Keratinocyte (primary cell): ENCODE results near the gene TNNC1. TPM values are rescaled to one million over a fixed set of nuclear protein-coding genes. Genes with fewer than 3 reads are reported as not detected.

Experiments
- DNase-seq: peaks from one replicate; pipeline ENCODE4 v3.0.0-alpha.2; 2011; ENCODE audit warnings: low read depth, missing footprints, low spot score
- FAIRE-seq: peaks from 2 replicates; lab custom pipeline; 2011; peaks lifted over from hg19 to GRCh38; lab: Jason Lieb, UNC
- H2AFZ ChIP-seq: 2 replicates; pipeline ENCODE4 v1.6.0; 2012; ENCODE audit warnings: low read length, control low read depth, inconsistent platforms; ENCODE audit not compliant: control insufficient read depth
- H3K27ac ChIP-seq: 2 replicates; pipeline ENCODE4 v1.5.1; 2011; ENCODE audit warnings: low read length; ENCODE audit not compliant: control insufficient read depth, insufficient read depth
- H3K27me3 ChIP-seq: 3 replicates; pipeline ENCODE4 v1.6.0; 2011; ENCODE audit warnings: low read length; ENCODE audit not compliant: control insufficient read depth, insufficient read depth; ENCODE audit errors: extremely low read depth
- H3K36me3 ChIP-seq, 2 experiments: 2 replicates in 1 of 2; 3 replicates in 1 of 2; pipeline ENCODE4 v1.5.1; 2011; ENCODE audit warnings: low read length in 2 of 2, mild to moderate bottlenecking in 1 of 2; ENCODE audit not compliant: control insufficient read depth in 2 of 2, insufficient read depth in 2 of 2; ENCODE audit errors: extremely low read depth in 1 of 2
- H3K4me1 ChIP-seq: 3 replicates; pipeline ENCODE4 v1.5.1; 2011; ENCODE audit warnings: low read length; ENCODE audit not compliant: control insufficient read depth, insufficient read depth; ENCODE audit errors: extremely low read depth
- H3K4me2 ChIP-seq: 3 replicates; pipeline ENCODE4 v1.6.0; 2011; ENCODE audit warnings: low read depth, low read length; ENCODE audit not compliant: control insufficient read depth, insufficient read depth; ENCODE audit errors: extremely low read depth
- H3K4me3 ChIP-seq, 3 experiments: fragments of 200-600 bp in 1 of 3; sonication (generic) in 1 of 3; 2 replicates in 2 of 3; 3 replicates in 1 of 3; pipeline ENCODE4 v1.5.1; 2011 to 2016; ENCODE audit warnings: low read length in 3 of 3, mild to moderate bottlenecking in 3 of 3, control low read depth in 2 of 3, inconsistent platforms in 1 of 3, low read depth in 1 of 3, mixed read lengths in 1 of 3, mixed run types in 1 of 3, moderate library complexity in 1 of 3; ENCODE audit not compliant: control insufficient read depth in 2 of 3, insufficient read depth in 2 of 3; ENCODE audit errors: extremely low read depth in 1 of 3
- H3K79me2 ChIP-seq: 2 replicates; pipeline ENCODE4 v1.6.0; 2012; ENCODE audit warnings: low read length; ENCODE audit not compliant: control insufficient read depth, insufficient read depth
- H3K9ac ChIP-seq: 3 replicates; pipeline ENCODE4 v1.6.0; 2011; ENCODE audit warnings: low read length; ENCODE audit not compliant: control insufficient read depth, insufficient read depth; ENCODE audit errors: extremely low read depth
- H3K9me1 ChIP-seq: 3 replicates; pipeline ENCODE4 v1.6.0; 2011; ENCODE audit warnings: low read length; ENCODE audit not compliant: control insufficient read depth, insufficient read depth; ENCODE audit errors: extremely low read depth
- H3K9me3 ChIP-seq: 2 replicates; pipeline ENCODE4 v1.5.1; 2012; ENCODE audit warnings: low read depth, low read length; ENCODE audit not compliant: control insufficient read depth
- H4K20me1 ChIP-seq: 3 replicates; pipeline ENCODE4 v1.6.0; 2011; ENCODE audit warnings: low read length; ENCODE audit not compliant: control insufficient read depth, insufficient read depth; ENCODE audit errors: extremely low read depth
- EZH2 ChIP-seq: IDR thresholded peaks from one replicate; pipeline ENCODE4 v1.6.1; 2012; ENCODE audit warnings: inconsistent platforms, mild to moderate bottlenecking, low read length, moderate library complexity
- dilution Hi-C: fragments of 300-500 bp; cut with MboI; formaldehyde crosslinking; loops from one replicate; pipeline ENCODE4 v1.7.0; 2020; ENCODE audit warnings: low sequenced_read_pairs; ENCODE audit not compliant: extremely low pct_ligation_motif_present
- polyA plus RNA-seq, 5 experiments: library from polyadenylated mRNA; depleted of rRNA in 3 of 5; stranded (reverse) in 3 of 5; stranded (forward) in 1 of 5; unstranded in 1 of 5; fragments of >200 nt; gene quantifications; 1 replicate in 1 of 5; 2 replicates in 3 of 5; 3 replicates in 1 of 5; pipeline versions ENCODE4 v1.2.1 to v1.2.3, GENCODE V29; 2011 to 2012; ENCODE audit warnings: missing spikeins in 2 of 5, low read depth in 1 of 5, low replicate concordance in 1 of 5
- TF ChIP-seq, protein P1 (sequence below), 3 experiments: IDR thresholded peaks in 1 of 3; conservative IDR thresholded peaks in 1 of 3; optimal IDR thresholded peaks in 1 of 3; 2 replicates in 2 of 3; 3 replicates in 1 of 3; pipeline versions ENCODE3 to v1.5.1; 2011; ENCODE audit warnings: low read length in 3 of 3, mild to moderate bottlenecking in 3 of 3, moderate library complexity in 2 of 3, control low read depth in 1 of 3, inconsistent platforms in 1 of 3; ENCODE audit not compliant: insufficient read depth in 2 of 3; ENCODE audit errors: extremely low read depth in 1 of 3

TNNC1 gene
- polyA plus RNA-seq, 1 donor (not counting 4 experiments of a cell fraction or from before 2014, with no cell fraction given): 0.33 TPM

GRCh38 chr3:52403955-52404354 lies 49.9 kb downstream of the TNNC1 start:
- Histone ChIP-seq H3K27me3 (no peaks in the 10 kb centered on the region), H4K20me1 (no peaks in the 10 kb centered on the region), H3K9me1 (peaks cover 3% of the 10 kb centered on the region), H3K9ac (peak overlapping the region; percentile 20), H3K9me3 (no peaks in the 10 kb centered on the region), H3K27ac (peak overlapping the region; percentile 92), H2AFZ (no peak overlapping the region), H3K4me3 (peak overlapping the region in 1 of 3 experiments; percentile 29), H3K36me3 (peaks cover 42 to 75% of the 10 kb centered on the region in 2 experiments), H3K4me2 (peak overlapping the region; percentile 95), H3K4me1 (peaks cover 58% of the 10 kb centered on the region), H3K79me2 (peaks cover 24% of the 10 kb centered on the region)
- TF ChIP-seq, protein P1, sequence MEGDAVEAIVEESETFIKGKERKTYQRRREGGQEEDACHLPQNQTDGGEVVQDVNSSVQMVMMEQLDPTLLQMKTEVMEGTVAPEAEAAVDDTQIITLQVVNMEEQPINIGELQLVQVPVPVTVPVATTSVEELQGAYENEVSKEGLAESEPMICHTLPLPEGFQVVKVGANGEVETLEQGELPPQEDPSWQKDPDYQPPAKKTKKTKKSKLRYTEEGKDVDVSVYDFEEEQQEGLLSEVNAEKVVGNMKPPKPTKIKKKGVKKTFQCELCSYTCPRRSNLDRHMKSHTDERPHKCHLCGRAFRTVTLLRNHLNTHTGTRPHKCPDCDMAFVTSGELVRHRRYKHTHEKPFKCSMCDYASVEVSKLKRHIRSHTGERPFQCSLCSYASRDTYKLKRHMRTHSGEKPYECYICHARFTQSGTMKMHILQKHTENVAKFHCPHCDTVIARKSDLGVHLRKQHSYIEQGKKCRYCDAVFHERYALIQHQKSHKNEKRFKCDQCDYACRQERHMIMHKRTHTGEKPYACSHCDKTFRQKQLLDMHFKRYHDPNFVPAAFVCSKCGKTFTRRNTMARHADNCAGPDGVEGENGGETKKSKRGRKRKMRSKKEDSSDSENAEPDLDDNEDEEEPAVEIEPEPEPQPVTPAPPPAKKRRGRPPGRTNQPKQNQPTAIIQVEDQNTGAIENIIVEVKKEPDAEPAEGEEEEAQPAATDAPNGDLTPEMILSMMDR (optimal IDR thresholded peaks at IDR 0.05 in 1 of 3, IDR thresholded peaks at IDR 0.05 in 1 of 3, conservative IDR thresholded peaks at IDR 0.05 in 1 of 3; ENCODE audit: extremely low read depth in 1 of 3, insufficient read depth in 2 of 3, low read length in 3 of 3): no peak
- TF ChIP-seq EZH2: no peak
- no peak for DNase-seq
- FAIRE-seq: no peak
- dilution Hi-C loops: no loop called here

GRCh38 chr3:52403271-52403841 lies 50.5 kb downstream of the TNNC1 start:
- Histone ChIP-seq H4K20me1 (no peaks in the 10 kb centered on the region), H3K4me3 (no peak overlapping the region), H3K27me3 (no peaks in the 10 kb centered on the region), H3K36me3 (peaks cover 39 to 70% of the 10 kb centered on the region in 2 experiments), H3K4me1 (peaks cover 52% of the 10 kb centered on the region), H3K79me2 (peaks cover 18% of the 10 kb centered on the region), H3K4me2 (no peak overlapping the region), H2AFZ (no peak overlapping the region), H3K27ac (no peak overlapping the region), H3K9me1 (peaks cover 3% of the 10 kb centered on the region), H3K9me3 (no peaks in the 10 kb centered on the region), H3K9ac (no peak overlapping the region)
- DNase-seq (no peak), FAIRE-seq (no peak)
- dilution Hi-C loops: no loop called here
- no peak for TF ChIP-seq EZH2
- TF ChIP-seq, protein P1 (optimal IDR thresholded peaks at IDR 0.05 in 1 of 3, IDR thresholded peaks at IDR 0.05 in 1 of 3, conservative IDR thresholded peaks at IDR 0.05 in 1 of 3; ENCODE audit: extremely low read depth in 1 of 3, insufficient read depth in 2 of 3, low read length in 3 of 3): no peak
